ES-I3 (cell line): ENCODE measurements around the gene LDLRAD4.
"Not testable (repeated sequence)": the region's sequence is repeated elsewhere in the genome, so short reads cannot be mapped to it uniquely, and the experiment has no call there.

Source experiments
- H3K36me3 ChIP-seq: 2 replicates; pipeline ENCODE4 v1.6.1; 2013; ENCODE audit warnings: mild to moderate bottlenecking, low read length, control low read depth, moderate library complexity; ENCODE audit not compliant: insufficient read depth
- H3K4me1 ChIP-seq: 2 replicates; pipeline ENCODE4 v1.6.1; 2013; ENCODE audit warnings: mild to moderate bottlenecking, control low read depth, low read length; ENCODE audit not compliant: insufficient read depth
- H3K9ac ChIP-seq: 2 replicates; pipeline ENCODE4 v1.6.1; 2013; ENCODE audit warnings: low read depth, mild to moderate bottlenecking, low read length, moderate library complexity
- H3K9me3 ChIP-seq: 2 replicates; pipeline ENCODE4 v1.6.1; 2013; ENCODE audit warnings: mild to moderate bottlenecking, low read length, moderate library complexity; ENCODE audit not compliant: control insufficient read depth, insufficient read depth

LDLRAD4 gene

DNA sequence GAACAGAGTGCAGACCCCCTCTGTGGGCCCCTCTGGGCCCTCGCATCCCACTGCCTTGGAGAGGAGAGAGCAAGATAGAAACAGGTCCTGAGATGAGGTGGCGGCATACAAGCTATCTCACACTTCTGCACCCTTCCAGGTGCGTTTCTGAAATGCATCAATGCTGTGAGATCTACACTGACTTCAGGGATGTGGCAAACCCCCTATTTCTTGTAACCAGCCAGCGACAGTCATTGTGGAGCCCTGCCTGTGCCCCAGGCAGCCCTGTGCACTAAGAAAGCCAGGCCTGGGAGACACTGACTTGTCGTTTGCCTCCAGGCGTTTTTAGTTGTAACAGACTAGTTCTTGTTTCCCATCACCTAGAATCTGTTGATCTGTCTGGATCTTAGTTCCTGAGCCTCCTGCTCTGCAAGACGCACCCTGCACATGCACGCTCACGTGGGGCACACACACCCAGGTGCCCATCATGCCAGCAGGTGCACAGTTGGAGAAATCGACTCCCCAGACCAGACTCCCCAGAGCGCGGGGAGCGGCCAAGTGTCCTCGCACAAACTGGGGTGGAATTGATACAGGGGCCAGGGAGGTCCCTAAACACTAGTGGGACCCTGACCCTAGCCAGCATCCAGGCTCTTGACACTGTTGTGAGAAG lies 269.8 kb downstream of the LDLRAD4 start:
- Histone ChIP-seq H3K9me3 (no peaks in the 10 kb centered on the region), H3K9ac (no peak overlapping the region), H3K4me1 (peaks cover 13% of the 10 kb centered on the region; the same call in 1 of the 2 replicates), H3K36me3 (no peaks in the 10 kb centered on the region)

DNA sequence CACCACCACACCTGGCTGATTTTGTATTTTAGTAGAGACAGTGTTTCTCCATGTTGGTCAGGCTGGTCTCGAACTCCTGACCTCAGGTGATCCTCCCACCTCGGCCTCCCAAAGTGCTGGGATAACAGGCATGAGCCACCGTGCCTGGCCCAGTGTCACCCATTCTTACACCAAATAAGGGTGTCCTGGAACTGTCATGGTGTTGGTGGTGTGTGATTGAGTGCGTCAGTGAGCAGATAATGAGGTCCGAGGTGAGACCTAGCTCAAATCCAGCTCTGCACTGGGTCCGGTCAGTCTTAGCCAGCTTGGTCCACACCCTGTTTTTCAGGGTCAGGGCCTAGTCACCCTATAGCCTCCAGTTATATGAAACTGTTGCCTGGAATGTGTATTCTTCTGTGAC lies 270.7 kb downstream of the LDLRAD4 start:
- H3K36me3 ChIP-seq: not testable (repeated sequence)

DNA sequence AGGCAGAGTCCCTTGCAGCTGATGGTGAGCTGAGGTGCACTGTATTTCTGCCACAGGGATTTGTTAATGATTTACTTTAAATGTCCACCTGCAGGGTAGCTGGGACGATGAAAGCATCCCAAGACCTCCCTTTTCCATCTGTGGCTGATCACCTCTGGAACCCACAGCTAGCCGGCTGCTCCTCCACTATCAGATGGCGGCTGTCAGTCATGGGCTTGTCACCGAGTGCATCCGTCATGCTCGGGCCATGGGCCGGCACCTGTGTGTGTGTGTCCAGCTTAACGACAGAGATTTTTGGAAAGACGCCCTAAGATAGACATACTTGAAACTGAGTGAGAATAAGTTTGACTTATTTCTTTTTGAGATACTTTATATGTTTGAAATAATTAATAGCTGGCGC lies 272.6 kb downstream of the LDLRAD4 start:
- H3K9ac ChIP-seq: no peak overlapping the region
- H3K9me3 ChIP-seq: no peaks in the 10 kb centered on the region
- peaks cover 2% of the 10 kb centered on the region; the same call in 1 of the 2 replicates for H3K36me3 ChIP-seq
- H3K4me1 ChIP-seq: peaks cover 13% of the 10 kb centered on the region; the same call in 1 of the 2 replicates

More for the DNA sequence above, 270.7 kb downstream of the LDLRAD4 start:
- H3K9me3 ChIP-seq, H3K9ac ChIP-seq: not testable (repeated sequence)
- H3K4me1 ChIP-seq: peaks cover 13% of the 10 kb centered on the region; the same call in 1 of the 2 replicates

DNA sequence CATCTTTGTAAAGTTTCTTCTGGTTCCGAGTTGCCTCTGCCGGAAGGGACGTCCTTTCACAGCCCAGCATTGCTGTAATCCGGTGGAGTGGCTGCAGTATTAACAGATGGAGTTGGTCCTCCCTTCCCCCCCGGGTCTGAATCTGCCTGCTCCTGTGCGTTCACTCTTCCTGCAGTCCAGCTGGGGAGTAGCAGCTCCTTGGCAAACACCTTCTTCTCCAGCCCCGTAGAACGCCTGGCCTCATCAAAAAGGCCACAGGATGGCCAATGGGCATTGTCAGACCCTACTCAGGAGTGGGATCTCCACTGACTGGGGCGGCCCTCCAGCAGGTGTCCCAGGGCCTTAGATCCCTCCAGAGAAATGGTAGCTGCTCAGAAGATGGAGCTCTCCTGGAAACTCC lies 273.8 kb downstream of the LDLRAD4 start:
- Histone ChIP-seq H3K36me3 (peaks cover 2% of the 10 kb centered on the region; the same call in 1 of the 2 replicates), H3K9me3 (0 out of 2 replicates have a peak, but pooled peaks cover 2% of the 10 kb centered on the region), H3K4me1 (0 out of 2 replicates have a peak, but pooled peaks cover 4% of the 10 kb centered on the region), H3K9ac (no peak overlapping the region)

DNA sequence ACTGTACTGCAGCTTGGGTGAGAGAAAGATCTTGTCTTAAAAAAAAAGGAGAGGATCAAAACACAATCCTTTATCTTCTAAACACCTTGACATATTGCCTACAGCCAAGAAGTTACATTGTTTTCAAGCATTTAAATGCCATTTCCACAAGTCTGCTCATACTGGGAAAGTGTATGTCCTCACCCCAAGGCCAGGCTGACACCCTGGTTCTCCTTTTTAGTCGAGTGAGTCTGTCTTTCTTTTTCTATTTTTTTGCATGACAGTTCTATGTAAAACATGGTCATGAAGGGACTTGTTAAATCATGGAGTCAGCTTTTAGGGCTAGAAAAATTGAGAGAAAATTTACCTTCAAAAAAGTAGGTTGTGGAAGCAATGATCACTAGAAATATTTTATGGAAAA lies 274.5 kb downstream of the LDLRAD4 start:
- Histone ChIP-seq H3K4me1 (no peaks in the 10 kb centered on the region), H3K9ac (no peak overlapping the region), H3K36me3 (peaks cover 2% of the 10 kb centered on the region; the same call in 1 of the 2 replicates), H3K9me3 (0 out of 2 replicates have a peak, but pooled peaks cover 2% of the 10 kb centered on the region)

DNA sequence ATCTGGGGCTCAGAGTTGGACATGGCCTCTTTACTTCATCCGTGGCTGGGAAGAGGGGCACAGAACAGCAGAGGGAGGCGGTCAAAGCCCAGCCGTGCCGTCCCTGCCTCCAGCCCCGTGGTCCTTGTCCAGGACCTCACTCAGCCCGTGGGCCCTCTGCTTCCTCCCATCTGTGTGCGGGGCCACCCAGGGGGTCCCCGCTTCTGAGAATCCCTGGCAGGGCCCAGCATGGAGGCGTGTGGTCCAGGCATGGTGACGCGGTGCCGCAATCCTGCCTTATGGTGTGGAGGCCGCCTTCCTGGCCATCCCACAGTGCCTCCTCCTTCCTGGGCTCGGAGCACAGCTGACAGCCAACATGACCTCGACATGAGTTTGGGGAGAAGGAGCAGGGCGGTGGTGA lies 275.2 kb downstream of the LDLRAD4 start:
- H3K4me1 ChIP-seq: no peaks in the 10 kb centered on the region
- no peak overlapping the region for H3K9ac ChIP-seq
- peaks cover 2% of the 10 kb centered on the region; the same call in 1 of the 2 replicates for H3K36me3 ChIP-seq
- H3K9me3 ChIP-seq: 0 out of 2 replicates have a peak, but pooled peaks cover 2% of the 10 kb centered on the region

DNA sequence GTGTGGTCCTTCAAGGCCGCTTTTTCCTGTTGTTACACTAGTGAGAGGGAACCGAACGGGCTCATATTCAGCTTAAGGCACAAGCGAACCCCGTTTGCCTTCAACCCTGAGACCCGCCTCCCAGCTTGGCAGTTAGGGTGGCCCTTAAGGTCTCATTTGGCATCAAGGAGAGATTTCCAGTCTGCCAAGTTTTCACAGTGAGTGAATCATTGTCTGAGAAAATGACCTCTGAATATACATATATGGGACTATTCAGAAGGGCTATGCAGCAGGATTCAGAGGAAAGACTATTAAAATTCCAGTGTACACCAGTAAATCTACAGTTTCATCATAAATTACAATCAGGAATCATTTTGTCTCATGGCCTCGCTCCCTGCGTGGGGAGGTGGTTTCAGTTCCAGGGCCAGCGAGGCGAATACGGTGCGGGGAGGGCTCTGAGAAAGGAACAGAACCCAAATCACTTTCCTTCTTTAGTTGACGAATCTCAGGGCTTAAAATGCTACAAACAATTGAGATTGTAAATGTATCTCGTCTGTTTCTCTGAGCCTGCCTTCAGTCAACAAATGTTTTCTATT lies 276.4 kb downstream of the LDLRAD4 start:
- Histone ChIP-seq H3K9ac (no peak overlapping the region), H3K36me3 (peaks cover 2% of the 10 kb centered on the region; the same call in 1 of the 2 replicates)

DNA sequence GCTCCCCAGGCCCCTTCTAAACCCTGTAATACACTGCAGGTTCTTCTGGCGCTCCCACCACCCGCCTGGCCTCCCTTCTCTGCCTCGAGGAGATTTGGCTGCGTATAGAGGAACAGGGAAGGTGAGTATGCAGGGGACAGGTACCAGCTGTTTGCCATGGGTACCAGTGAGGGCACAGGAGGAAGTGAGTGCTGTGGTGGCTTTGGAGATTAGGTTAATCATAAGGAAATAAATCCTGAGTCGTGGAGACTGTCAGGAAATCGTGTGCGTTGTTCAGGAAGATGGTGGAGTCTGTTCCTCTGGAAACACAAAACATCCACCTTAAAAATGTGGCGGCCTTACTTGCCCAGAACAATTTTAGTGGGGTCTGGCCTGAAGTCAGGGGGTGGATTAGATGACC lies 277.4 kb downstream of the LDLRAD4 start:
- H3K36me3 ChIP-seq: peaks cover 2% of the 10 kb centered on the region; the same call in 1 of the 2 replicates
- H3K9me3 ChIP-seq: 0 out of 2 replicates have a peak, but pooled peaks cover 2% of the 10 kb centered on the region
- peaks cover 9% of the 10 kb centered on the region for H3K4me1 ChIP-seq
- no peak overlapping the region for H3K9ac ChIP-seq

More for the DNA sequence above, 276.4 kb downstream of the LDLRAD4 start:
- Histone ChIP-seq H3K4me1 (peaks cover 6% of the 10 kb centered on the region), H3K9me3 (0 out of 2 replicates have a peak, but pooled peaks cover 2% of the 10 kb centered on the region)

DNA sequence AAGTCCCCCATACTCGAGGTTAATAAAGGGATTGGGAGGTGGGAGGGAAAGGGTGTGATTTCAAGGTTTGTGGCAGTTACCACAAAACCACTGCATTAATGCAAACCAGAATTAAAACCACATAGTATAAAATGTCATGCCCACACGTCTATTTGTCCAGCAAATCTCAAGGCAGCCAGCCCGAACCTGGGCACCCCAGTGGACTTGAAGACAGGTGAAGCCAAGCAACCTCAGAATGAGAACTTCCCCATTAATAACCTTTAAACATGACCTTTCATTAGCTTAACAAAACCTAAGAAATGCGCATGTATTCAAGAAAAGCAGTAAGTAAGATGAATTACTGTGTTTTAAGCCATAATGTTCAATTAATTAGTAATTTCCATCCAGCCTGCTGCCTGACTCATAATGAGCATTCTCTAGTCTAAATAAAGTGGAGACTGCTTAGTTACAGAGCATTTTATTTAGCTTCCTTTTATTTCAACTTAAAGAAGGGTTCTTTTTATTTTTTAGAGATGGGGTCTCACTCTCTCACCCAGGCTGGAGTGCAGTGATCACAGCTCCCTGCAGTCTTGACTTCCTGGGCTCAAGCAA lies 278.2 kb downstream of the LDLRAD4 start:
- H3K9ac ChIP-seq: no peak overlapping the region
- peaks cover 2% of the 10 kb centered on the region; the same call in 1 of the 2 replicates for H3K36me3 ChIP-seq
- peaks cover 14% of the 10 kb centered on the region for H3K4me1 ChIP-seq
- 0 out of 2 replicates have a peak, but pooled peaks cover 2% of the 10 kb centered on the region for H3K9me3 ChIP-seq

DNA sequence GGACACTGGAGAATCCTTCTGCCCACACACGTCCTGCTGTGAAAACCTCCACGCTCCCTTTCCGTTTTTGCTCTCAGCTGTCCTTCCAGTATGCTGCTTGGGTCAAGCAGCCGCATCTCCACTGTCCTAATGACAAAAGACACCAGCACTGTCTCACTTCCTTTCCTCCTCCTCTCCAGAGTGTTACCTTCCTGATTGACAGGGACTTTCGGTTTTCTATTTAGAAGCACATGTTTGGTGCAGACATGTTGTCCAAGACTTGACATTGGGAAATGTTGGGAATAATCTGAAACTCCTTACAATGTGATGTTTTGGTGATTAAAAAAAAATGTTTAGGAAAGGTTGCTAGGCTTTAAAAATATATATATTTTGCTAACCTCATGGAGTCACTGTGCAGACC lies 281.2 kb downstream of the LDLRAD4 start:
- Histone ChIP-seq H3K9me3 (0 out of 2 replicates have a peak, but pooled peaks cover 2% of the 10 kb centered on the region), H3K9ac (peak overlapping the region; percentile 29; the same call in 1 of the 2 replicates), H3K4me1 (peaks cover 23% of the 10 kb centered on the region), H3K36me3 (peaks cover 2% of the 10 kb centered on the region; the same call in 1 of the 2 replicates)

DNA sequence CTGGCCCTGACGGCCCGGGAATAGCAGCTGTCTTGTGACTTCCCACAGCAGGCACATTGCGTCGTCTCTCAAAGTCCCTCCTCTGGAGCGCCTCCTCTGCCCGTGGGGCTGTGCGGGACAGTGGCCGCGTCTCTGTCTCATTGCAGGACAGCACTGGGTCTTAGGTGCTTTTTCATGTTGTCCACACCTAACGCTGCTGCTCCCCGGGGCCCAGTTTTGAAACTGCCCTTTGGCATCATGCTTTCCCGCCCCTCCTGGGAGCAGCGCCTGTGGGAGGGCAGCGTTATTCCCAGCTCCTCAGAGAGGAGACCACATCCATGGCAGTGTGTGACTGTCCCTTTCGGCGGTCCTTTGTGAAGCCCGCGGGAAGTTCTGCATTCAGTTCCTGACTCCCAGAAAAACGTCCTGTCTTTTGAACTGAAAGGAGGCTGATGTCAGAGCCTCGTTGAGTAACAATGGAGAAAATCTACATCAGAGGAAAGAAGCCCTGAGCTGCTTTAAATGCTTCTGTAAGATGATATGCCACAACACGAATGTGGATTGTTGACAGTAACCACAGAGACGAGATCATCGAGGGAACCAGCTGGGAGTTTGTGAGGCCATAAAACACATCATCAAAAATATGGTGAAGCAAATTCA lies 281.8 kb downstream of the LDLRAD4 start:
- H3K9ac ChIP-seq: peak overlapping the region; percentile 29; the same call in 1 of the 2 replicates
- peaks cover 23% of the 10 kb centered on the region for H3K4me1 ChIP-seq
- 0 out of 2 replicates have a peak, but pooled peaks cover under 1% of the 10 kb centered on the region for H3K36me3 ChIP-seq
- 0 out of 2 replicates have a peak, but pooled peaks cover 2% of the 10 kb centered on the region for H3K9me3 ChIP-seq

DNA sequence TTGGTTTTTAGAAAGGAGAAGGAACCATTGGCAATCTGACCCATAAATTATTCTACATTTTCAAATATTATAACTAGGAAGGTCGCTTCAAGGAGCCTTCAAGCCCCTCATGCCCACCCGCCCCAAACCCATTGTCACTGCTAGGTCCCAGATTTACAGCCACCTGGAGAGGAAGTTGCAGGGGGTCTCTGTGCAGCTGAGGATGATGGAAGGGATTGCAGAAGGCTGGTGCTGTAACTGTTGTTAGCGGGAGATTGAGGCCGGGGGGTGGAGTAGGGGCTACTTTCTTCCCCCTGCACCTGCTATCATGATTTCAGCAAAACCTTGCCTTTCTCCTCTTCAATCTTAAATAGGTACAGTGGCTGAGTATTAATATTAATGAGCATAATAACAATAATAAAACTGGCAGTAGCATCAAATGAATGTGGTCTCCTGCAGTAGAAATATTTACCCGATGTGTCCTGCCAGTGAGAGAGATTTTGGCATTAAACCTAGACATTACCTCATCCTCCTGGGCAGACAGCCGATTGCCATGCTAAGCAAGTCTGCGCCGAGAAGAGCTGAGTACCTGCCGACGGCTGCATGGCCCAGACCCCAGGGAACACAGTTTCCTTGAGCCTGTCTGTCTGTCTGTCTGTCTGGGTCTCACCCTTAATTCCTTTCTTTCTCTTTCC lies 282.4 kb downstream of the LDLRAD4 start:
- Histone ChIP-seq H3K36me3 (no peaks in the 10 kb centered on the region), H3K4me1 (peaks cover 23% of the 10 kb centered on the region), H3K9me3 (0 out of 2 replicates have a peak, but pooled peaks cover 2% of the 10 kb centered on the region), H3K9ac (no peak overlapping the region)

DNA sequence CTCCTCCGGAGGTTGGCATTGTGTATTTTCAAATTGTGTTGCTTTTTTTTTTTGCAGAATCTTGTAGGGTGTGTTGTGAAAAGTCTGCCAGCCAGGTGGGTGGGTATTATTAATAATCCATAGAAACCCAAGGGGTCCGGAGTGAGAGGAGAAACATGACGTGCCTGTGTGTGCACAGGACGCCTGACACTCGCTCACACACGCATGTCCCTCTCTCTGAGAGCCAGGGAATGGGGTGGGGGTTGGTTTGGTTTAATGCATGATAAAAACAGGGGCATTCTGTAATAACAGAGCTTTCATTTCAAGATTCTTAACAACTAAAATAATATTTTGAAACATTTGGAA lies 283.0 kb downstream of the LDLRAD4 start:
- peaks cover 23% of the 10 kb centered on the region for H3K4me1 ChIP-seq
- no peaks in the 10 kb centered on the region for H3K9me3 ChIP-seq
- H3K9ac ChIP-seq: no peak overlapping the region; the same call in 1 of the 2 replicates
- H3K36me3 ChIP-seq: no peaks in the 10 kb centered on the region

DNA sequence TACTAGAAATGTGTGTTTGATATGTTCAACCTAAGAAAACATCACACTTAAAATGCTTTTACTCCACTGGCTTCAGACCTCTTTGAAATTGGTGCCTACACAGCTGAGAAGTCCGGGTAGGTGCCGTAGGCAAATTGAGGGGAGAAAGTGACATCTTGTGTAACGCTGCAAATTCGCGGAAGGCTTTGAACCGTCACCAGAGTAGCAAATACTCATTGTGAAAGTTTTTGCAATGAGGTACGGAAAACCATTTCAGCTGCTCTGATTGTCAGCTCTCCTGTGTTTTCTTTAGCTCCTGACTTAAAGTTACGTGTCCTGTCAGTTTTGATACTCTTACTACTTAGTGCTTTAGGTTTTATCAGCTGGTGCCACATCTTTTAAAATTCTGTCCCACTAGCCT lies 283.3 kb downstream of the LDLRAD4 start:
- Histone ChIP-seq H3K4me1 (peaks cover 23% of the 10 kb centered on the region), H3K36me3 (no peaks in the 10 kb centered on the region), H3K9ac (no peak overlapping the region), H3K9me3 (no peaks in the 10 kb centered on the region)
